Measurements from ENCODE around the gene GDE1.

DNA sequence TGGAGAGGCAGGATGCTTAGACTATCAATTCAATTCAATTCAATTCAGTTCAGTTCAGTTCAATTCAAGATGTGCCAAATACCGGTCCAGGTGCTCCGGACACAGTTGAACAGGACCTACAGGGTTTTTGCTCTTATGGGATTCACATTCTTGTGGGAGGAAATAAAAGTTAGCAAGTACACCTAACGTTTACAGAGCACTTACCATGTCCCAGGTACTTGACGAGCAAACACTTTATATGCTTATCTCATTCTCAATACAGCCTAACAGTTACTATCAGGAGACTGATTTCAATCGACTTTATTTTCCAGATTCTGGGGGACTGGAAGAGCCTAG is 467 bp upstream of the GDE1 start:
- TF ChIP-seq SNAI2 (CRISPR knock-in tag; IDR thresholded peaks at IDR 0.05) (no peak), TOX (CRISPR knock-in tag; IDR thresholded peaks at IDR 0.05; ENCODE audit: borderline replicate concordance) (no peak), ZNF70 (CRISPR knock-in tag; IDR thresholded peaks at IDR 0.05) (no peak), OSR1 (CRISPR knock-in tag; IDR thresholded peaks at IDR 0.05) (no peak), PATZ1 (CRISPR knock-in tag; IDR thresholded peaks at IDR 0.05; ENCODE audit: borderline replicate concordance) (no peak), ZFP3 (CRISPR knock-in tag; IDR thresholded peaks at IDR 0.05) (no peak), CSRNP3 (CRISPR knock-in tag; IDR thresholded peaks at IDR 0.05) (no peak), TSHZ2 (CRISPR knock-in tag; IDR thresholded peaks at IDR 0.05) (no peak), ZNF8 (CRISPR knock-in tag; IDR thresholded peaks at IDR 0.05) (no peak), ARNTL (CRISPR knock-in tag; IDR thresholded peaks at IDR 0.05; ENCODE audit: borderline replicate concordance, low read depth) (no peak), CSDC2 (CRISPR knock-in tag; IDR thresholded peaks at IDR 0.05) (no peak), ESRRG (CRISPR knock-in tag; IDR thresholded peaks at IDR 0.05) (no peak)

All from SK-N-SH treated with all-trans-retinoic acid at 6 μM for 48 hours (cell line).